Astrocyte of the cerebellum (primary cell): Measurements from ENCODE around the gene RAD51B.

Source experiments
- DNase-seq: peaks from one replicate; pipeline ENCODE4 v3.0.0-alpha.2; 2011; ENCODE audit warnings: low read depth
- H3K4me3 ChIP-seq: 2 replicates; pipeline ENCODE4 v1.5.1; 2011; ENCODE audit warnings: mild to moderate bottlenecking, low read depth, low read length, moderate library complexity
- in situ Hi-C: cut with HindIII; loops from 2 replicates; pipeline ENCODE4 v1.10.0; 2017; ENCODE audit warnings: low sequenced_read_pairs
- TF ChIP-seq, protein P1 (sequence below): IDR thresholded peaks from 2 replicates; pipeline ENCODE4 v1.5.1; 2012; ENCODE audit warnings: low read length, low read depth, moderate library complexity, mild to moderate bottlenecking; ENCODE audit errors: missing control alignments

The RAD51B gene

DNA sequence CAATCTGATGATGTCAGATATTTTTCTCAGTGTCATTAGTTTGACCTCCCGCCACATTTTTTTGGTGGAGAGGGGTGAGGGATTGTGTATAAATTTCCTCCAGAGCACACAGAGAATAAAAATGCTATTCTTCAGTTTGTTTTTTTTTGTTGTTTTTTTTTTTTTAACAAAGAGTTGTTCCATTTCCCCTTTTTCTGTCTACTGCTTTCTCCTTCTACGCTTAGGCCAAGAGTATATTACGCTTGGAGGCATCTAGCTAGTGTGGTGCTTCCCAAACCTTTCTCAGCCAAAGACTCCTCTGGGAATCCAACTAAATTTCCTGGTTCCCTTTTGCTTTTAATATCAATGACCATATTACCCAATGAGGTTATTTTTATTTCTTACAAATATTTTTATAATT, 507.7 kb downstream of the RAD51B start:
- in situ Hi-C loops: no loop called here
- TF ChIP-seq, protein P1, sequence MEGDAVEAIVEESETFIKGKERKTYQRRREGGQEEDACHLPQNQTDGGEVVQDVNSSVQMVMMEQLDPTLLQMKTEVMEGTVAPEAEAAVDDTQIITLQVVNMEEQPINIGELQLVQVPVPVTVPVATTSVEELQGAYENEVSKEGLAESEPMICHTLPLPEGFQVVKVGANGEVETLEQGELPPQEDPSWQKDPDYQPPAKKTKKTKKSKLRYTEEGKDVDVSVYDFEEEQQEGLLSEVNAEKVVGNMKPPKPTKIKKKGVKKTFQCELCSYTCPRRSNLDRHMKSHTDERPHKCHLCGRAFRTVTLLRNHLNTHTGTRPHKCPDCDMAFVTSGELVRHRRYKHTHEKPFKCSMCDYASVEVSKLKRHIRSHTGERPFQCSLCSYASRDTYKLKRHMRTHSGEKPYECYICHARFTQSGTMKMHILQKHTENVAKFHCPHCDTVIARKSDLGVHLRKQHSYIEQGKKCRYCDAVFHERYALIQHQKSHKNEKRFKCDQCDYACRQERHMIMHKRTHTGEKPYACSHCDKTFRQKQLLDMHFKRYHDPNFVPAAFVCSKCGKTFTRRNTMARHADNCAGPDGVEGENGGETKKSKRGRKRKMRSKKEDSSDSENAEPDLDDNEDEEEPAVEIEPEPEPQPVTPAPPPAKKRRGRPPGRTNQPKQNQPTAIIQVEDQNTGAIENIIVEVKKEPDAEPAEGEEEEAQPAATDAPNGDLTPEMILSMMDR: no peak
- H3K4me3 ChIP-seq: no peak overlapping the region
- no peak for DNase-seq

DNA sequence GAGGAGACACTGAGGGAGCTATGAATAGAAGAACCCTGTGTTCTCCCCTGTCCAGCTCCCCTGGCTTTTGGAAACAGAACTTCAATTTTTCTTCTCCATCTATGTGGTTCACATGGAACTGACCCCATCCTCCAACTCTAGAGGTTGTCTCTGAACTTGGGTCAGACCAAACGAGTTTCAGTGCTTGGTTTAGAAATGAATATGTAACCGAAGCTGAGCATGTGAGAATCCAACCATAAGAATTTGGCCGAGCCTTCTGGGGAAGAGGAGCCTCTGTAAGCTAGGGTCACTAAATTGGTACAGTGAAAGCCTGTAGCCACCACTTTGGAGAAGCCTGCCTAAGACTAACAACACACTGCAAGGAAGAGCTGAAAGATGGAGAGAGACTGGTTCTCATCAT, 508.9 kb downstream of the RAD51B start:
- H3K4me3 ChIP-seq: no peak overlapping the region
- no peak for DNase-seq
- in situ Hi-C loops: no loop called here
- TF ChIP-seq, protein P1: no peak

- TF ChIP-seq, protein P1: no peak
- no peak for DNase-seq
- in situ Hi-C loops: no loop called here
These were observed 511.8 kb downstream of the RAD51B start for GRCh38 chr14:68331426-68331825.

DNA sequence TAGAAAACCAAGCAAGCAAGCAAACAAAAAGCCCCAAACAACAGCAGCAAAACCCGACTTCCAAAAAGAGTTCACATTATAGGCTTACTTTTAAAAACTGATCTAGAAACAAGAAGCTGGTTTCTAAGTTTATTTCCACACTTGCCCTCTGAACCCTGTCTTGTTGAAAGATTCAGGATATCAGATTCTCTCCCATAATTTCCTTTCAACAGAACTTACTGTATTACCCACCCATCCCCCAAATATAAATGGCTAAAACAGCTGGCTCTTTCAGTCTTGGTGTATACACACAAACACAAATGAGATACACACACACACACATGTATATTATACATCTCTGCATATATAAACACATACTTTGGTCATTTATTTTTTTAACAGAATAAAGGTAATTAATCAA, 512.4 kb downstream of the RAD51B start:
- H3K4me3 ChIP-seq: no peak overlapping the region
- TF ChIP-seq, protein P1: no peak
- no peak for DNase-seq
- in situ Hi-C loops: no loop called here

More at GRCh38 chr14:68331426-68331825, 511.8 kb downstream of the RAD51B start:
- H3K4me3 ChIP-seq: no peak overlapping the region

- no peak overlapping the region for H3K4me3 ChIP-seq
- in situ Hi-C loops: no loop called here
- TF ChIP-seq, protein P1: no peak
- no peak for DNase-seq
These were observed 513.7 kb downstream of the RAD51B start for GRCh38 chr14:68333262-68333661.

DNA sequence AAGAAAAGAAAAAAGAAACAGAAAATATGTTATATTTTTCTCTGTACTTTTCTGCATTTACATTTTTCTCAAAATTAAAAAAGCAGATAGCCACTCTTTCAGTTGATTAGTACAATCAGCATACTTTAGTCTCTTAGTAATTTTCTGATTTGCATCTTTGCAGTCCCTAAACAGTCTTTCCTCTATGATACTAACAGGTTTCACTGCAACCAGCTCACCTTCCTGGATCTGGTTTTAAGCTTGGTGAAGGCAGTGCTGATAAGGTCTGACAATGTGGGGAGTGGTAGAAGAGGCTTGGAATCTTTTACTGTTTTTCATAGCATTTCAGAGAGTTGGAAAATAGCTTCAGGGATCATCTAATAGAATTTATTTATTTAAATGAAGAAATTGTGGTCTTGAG, 515.7 kb downstream of the RAD51B start:
- DNase-seq: no peak
- TF ChIP-seq, protein P1: no peak
- no peak overlapping the region for H3K4me3 ChIP-seq
- in situ Hi-C loops: no loop called here

- DNase-seq: no peak
- TF ChIP-seq, protein P1: no peak
- in situ Hi-C loops: no loop called here
- H3K4me3 ChIP-seq: no peak overlapping the region
These were observed 516.6 kb downstream of the RAD51B start for GRCh38 chr14:68336165-68336564.
